Lung (tissue), 12 donors: ENCODE results near the gene DNAH17. TPM values are rescaled to one million over a fixed set of nuclear protein-coding genes. Genes with fewer than 3 reads are reported as not detected.

Experiments
- ATAC-seq: fragments of 200-7000 bp; cut with Tn5 transposase; one replicate; pipeline ENCODE4 v1.9.1; 2020; ENCODE audit warnings: moderate number of reproducible peaks; ENCODE audit not compliant: insufficient read depth, low FRiP score
- DNase-seq, 3 donors: peaks; one replicate each; pipeline ENCODE4 v3.0.0-alpha.2; 2013 to 2017
- H3K27ac ChIP-seq, 2 donors: one replicate each; pipeline ENCODE4 v1.5.1; 2013; ENCODE audit warnings: mild to moderate bottlenecking in 2 of 2, moderate library complexity in 2 of 2, control low read depth in 1 of 2, inconsistent platforms in 1 of 2, low read depth in 1 of 2, low read length in 1 of 2
- H3K27me3 ChIP-seq, 3 donors: one replicate each; pipeline ENCODE4 v1.5.1; 2013; ENCODE audit warnings: low read length in 2 of 3; ENCODE audit not compliant: control insufficient read depth in 3 of 3, insufficient read depth in 3 of 3
- H3K36me3 ChIP-seq, 4 donors: one replicate each; pipeline ENCODE4 v1.5.1; 2013; ENCODE audit warnings: low read length in 4 of 4, mild to moderate bottlenecking in 1 of 4, moderate library complexity in 1 of 4; ENCODE audit not compliant: control insufficient read depth in 4 of 4, insufficient read depth in 4 of 4
- H3K4me1 ChIP-seq, 5 donors: one replicate each; pipeline ENCODE4 v1.5.1; 2013; ENCODE audit warnings: low read length in 5 of 5, mild to moderate bottlenecking in 2 of 5, moderate library complexity in 1 of 5; ENCODE audit not compliant: control insufficient read depth in 5 of 5, insufficient read depth in 5 of 5
- H3K4me3 ChIP-seq: one replicate; pipeline ENCODE4 v1.5.1; 2013; ENCODE audit warnings: mild to moderate bottlenecking, control low read depth, moderate library complexity
- H3K9ac ChIP-seq, 2 donors: one replicate each; pipeline ENCODE4 v1.5.1; 2013; ENCODE audit warnings: low read length in 2 of 2, control low read depth in 1 of 2; ENCODE audit not compliant: insufficient read depth in 1 of 2
- H3K9me3 ChIP-seq, 4 donors: one replicate each; pipeline ENCODE4 v1.5.1; 2013; ENCODE audit warnings: low read length in 3 of 4, mild to moderate bottlenecking in 1 of 4, moderate library complexity in 1 of 4; ENCODE audit not compliant: control insufficient read depth in 4 of 4, insufficient read depth in 3 of 4
- WGBS, 2 donors: extraction: QIAGEN DNeasy Blood & Tissue Kit; methylation state at CpG; one replicate each; pipeline ENCODE4 v1.1.7; 2013; 5-methylcytosine and 5-hydroxymethylcytosine counted together
- polyA plus RNA-seq, 2 donors: library from polyadenylated mRNA; stranded (reverse); fragments of 200-250 nt; gene quantifications; one replicate each; pipeline ENCODE4 v1.2.1, GENCODE V29; 2013
- total RNA-seq, 2 donors: library from RNA; depleted of rRNA in 1 of 2; stranded (reverse); fragments of >200 nt in 1 of 2; gene quantifications; one replicate each; pipeline ENCODE4 v1.2.1, GENCODE V29; 2014 to 2021
- TF ChIP-seq, protein P1 (sequence below): IDR thresholded peaks from 2 replicates; pipeline ENCODE4 v1.5.1; 2012; ENCODE audit warnings: mild to moderate bottlenecking; ENCODE audit errors: control extremely low read depth, extremely low read depth
- donor health status: control.
- donor health status: control.
- donor health status: Bipolar disorder and iron deficiency.
- donor health status: healthy.
- donor health status: DM: yes; HTN: yes; CAD: no.

Gene DNAH17
- total and polyA plus RNA-seq, 4 donors: 0.44 to 1.6 (median 1.2) TPM

DNA sequence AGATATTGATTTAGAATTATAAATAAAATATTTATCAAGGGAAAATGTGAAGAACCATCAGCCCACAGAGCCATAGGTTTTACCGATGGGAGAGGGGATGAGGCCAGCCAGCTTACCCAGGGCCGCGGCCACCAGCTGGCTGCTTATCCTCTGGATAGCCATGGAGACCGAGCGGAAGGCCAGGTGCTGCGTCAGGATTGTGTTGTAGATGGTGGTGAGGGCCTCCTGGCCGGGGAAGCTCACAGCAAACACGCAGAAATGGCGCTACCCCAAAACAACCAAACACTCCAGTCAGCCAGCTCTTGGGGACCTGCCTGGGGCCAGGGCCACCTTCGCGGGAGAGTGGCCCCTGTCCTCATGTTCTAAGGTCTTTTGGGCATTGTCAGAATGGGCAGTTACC lies 97.8 kb downstream of the DNAH17 start:
- TF ChIP-seq, protein P1, sequence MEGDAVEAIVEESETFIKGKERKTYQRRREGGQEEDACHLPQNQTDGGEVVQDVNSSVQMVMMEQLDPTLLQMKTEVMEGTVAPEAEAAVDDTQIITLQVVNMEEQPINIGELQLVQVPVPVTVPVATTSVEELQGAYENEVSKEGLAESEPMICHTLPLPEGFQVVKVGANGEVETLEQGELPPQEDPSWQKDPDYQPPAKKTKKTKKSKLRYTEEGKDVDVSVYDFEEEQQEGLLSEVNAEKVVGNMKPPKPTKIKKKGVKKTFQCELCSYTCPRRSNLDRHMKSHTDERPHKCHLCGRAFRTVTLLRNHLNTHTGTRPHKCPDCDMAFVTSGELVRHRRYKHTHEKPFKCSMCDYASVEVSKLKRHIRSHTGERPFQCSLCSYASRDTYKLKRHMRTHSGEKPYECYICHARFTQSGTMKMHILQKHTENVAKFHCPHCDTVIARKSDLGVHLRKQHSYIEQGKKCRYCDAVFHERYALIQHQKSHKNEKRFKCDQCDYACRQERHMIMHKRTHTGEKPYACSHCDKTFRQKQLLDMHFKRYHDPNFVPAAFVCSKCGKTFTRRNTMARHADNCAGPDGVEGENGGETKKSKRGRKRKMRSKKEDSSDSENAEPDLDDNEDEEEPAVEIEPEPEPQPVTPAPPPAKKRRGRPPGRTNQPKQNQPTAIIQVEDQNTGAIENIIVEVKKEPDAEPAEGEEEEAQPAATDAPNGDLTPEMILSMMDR: no peak
- H3K27ac ChIP-seq: no peak overlapping the region
- DNase-seq (no peak), ATAC-seq (no peak)
- H3K9me3 ChIP-seq: no peaks in the 10 kb centered on the region
- H3K36me3 ChIP-seq: no peaks in the 10 kb centered on the region
- WGBS, 2 donors: 95 to 96% methylated on average over 11 of the region's 11 CpGs
- H3K4me3 ChIP-seq: no peak overlapping the region
- no peak overlapping the region for H3K9ac ChIP-seq
- H3K27me3 ChIP-seq: peaks cover 0 to 5% (median 2%) of the 10 kb centered on the region in 3 donors
- H3K4me1 ChIP-seq: no peaks in the 10 kb centered on the region

DNA sequence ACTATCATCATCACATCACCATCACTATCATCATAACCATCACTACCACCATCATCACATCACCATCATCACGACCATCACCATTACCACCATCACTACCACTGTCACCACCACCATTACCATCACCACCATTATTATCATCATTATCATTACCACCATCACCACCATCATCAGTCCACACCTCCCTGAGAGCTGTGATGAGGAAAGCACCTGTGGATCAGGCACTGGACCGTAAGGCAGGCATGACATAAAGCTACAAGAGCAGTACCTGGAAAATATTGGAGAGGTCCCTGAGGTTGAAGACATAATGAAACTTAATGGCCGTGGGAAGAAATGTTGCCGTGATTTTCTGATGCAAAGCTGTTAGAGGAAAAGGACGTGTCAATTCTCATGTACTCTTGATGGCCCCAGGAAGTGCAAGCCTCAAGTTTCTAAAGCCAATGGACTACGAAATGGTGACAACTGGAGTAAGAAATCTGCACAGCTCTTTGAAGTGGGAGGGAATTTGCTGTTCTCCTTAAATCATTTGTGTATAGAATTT lies 98.4 kb downstream of the DNAH17 start:
- H3K9ac ChIP-seq: no peak overlapping the region
- no peaks in the 10 kb centered on the region for H3K36me3 ChIP-seq
- H3K27ac ChIP-seq: no peak overlapping the region
- peaks cover 0 to 5% (median 4%) of the 10 kb centered on the region in 3 donors for H3K27me3 ChIP-seq
- 85 to 89% methylated on average over 6 of the region's 6 CpGs for WGBS, 2 donors
- DNase-seq (no peak), ATAC-seq (no peak)
- H3K4me3 ChIP-seq: no peak overlapping the region
- TF ChIP-seq, protein P1: no peak
- no peaks in the 10 kb centered on the region for H3K9me3 ChIP-seq
- no peaks in the 10 kb centered on the region for H3K4me1 ChIP-seq

DNA sequence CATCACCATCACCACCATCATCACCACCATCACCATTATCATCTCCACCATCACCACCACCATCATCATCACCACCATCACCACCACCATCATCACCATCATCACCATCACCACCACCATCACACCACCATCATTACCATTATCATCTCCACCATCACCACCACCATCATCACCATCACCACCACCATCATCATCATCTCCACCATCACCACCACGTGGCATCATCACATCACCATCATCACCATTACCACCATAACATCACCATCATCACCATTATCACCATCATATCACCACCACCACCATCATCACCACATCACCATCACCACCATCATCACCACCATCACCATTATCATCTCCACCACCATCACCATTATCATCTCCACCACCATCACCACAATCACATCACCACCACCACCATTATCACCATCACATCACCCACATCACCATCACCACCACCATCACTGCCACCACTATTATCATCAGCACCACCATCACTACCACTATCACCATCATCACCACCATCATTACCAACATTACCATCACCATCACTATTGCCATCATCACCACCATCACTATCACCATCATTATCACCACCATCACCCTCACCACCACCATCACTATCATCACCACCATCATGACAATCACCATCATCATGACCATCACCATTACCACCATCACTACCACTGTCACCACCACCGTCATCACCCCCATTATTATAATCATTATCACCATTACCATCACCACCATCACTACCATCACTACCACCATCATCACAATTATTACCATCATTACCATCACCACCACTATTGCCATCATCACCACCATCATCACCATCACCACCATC lies 99.1 kb downstream of the DNAH17 start:
- Histone ChIP-seq H3K9me3 (no peaks in the 10 kb centered on the region), H3K27me3 (peaks cover 0 to 5% (median 4%) of the 10 kb centered on the region in 3 donors), H3K4me3 (no peak overlapping the region), H3K27ac (no peak overlapping the region), H3K4me1 (no peaks in the 10 kb centered on the region), H3K36me3 (no peaks in the 10 kb centered on the region), H3K9ac (no peak overlapping the region)
- no peak for DNase-seq
- TF ChIP-seq, protein P1: no peak
- ATAC-seq: no peak
- 93% methylated on average over 2 of the region's 2 CpGs for WGBS, 2 donors
